ENCODE data around the gene GREM1.

The GREM1 gene

DNA sequence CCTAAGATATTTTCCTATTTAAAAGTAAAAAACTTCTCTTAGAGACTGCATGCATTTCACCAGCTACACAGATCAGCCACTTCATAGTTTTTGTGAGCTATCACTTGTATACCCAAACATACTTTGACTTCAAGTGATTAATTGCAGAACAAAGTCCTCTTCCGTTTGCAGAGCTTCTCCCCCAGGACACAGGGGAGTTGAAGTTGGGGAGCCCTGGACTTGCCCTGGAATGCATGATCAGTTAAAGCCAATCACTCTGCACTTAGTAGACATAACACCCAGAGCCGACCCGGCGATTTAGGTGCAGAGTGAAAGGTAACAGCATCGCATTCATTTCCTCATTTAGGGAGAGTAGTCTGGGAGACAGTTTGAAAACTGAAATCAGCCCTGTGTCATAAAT is 70.1 kb downstream of the GREM1 start:
- ATAC-seq = no peak

- no peak for ATAC-seq
These were observed 72.7 kb downstream of the GREM1 start for GRCh38 chr15:32790352-32790999.

DNA sequence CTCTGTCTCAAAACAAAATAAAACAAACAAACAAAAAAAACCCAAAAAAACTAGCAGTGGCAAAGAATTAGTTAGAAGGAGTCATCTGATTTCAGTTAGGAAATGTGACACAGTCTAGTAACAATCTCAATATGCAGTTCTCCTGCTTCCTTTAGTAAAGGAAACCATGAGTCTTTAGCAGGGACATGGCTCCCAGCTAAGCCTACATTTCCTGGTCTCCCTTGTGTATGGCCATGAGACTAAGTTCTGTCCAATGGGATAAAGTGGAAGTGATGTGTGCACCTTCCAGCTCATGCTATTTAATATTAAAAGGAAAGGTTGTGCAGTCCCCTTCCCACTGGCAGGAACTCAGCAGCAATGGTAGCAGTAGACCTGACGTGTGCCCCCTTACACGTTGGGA is 74.6 kb downstream of the GREM1 start:
- no peak for ATAC-seq
